ENCODE results near the gene MAJIN. TPM values are rescaled to one million over a fixed set of nuclear protein-coding genes. Genes with fewer than 3 reads are reported as not detected.

Gene MAJIN
- total and polyA plus RNA-seq, 9 of the 15 experiments (the other 6 are each of a cell fraction or from before 2014, with no cell fraction given) = 0.17 to 0.83 (median 0.24) TPM; not detected in 2

DNA sequence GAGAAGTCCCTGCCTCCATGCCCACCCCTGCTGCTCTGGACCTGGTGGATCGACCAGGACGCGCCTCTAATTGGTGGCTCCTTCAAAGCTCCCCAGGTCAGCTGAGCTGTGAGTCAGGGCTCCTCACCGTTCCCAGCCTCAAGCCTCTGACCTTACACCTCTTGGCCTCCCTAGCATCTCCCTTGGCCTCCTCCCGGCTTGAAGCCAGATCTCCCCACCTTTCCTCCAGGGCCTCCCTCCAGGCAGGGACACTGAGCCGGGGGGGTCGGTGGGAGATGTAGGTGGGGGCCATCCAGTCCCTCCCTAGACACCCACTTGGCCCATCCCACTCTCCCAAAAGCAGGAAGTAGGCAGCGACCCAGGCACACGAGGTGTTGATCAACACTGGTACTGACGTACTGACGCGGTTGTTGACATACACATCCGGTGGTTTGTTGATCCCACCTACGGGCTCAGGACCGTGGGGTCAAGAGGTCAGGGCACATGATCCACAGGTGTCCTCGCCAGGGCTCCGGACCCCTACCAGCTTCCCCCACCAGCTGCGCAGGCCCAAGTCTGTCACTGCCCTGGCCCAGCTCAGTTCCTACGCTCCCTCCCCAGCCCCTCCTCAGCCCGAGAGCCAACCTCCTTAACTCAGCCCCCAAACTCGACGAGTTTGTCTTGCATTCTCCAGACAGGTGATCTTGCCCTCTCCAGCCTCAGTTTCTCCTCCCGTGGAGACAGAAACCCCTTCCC, 55.7 kb downstream of the MAJIN start (continued):
- TF ChIP-seq, protein P1, sequence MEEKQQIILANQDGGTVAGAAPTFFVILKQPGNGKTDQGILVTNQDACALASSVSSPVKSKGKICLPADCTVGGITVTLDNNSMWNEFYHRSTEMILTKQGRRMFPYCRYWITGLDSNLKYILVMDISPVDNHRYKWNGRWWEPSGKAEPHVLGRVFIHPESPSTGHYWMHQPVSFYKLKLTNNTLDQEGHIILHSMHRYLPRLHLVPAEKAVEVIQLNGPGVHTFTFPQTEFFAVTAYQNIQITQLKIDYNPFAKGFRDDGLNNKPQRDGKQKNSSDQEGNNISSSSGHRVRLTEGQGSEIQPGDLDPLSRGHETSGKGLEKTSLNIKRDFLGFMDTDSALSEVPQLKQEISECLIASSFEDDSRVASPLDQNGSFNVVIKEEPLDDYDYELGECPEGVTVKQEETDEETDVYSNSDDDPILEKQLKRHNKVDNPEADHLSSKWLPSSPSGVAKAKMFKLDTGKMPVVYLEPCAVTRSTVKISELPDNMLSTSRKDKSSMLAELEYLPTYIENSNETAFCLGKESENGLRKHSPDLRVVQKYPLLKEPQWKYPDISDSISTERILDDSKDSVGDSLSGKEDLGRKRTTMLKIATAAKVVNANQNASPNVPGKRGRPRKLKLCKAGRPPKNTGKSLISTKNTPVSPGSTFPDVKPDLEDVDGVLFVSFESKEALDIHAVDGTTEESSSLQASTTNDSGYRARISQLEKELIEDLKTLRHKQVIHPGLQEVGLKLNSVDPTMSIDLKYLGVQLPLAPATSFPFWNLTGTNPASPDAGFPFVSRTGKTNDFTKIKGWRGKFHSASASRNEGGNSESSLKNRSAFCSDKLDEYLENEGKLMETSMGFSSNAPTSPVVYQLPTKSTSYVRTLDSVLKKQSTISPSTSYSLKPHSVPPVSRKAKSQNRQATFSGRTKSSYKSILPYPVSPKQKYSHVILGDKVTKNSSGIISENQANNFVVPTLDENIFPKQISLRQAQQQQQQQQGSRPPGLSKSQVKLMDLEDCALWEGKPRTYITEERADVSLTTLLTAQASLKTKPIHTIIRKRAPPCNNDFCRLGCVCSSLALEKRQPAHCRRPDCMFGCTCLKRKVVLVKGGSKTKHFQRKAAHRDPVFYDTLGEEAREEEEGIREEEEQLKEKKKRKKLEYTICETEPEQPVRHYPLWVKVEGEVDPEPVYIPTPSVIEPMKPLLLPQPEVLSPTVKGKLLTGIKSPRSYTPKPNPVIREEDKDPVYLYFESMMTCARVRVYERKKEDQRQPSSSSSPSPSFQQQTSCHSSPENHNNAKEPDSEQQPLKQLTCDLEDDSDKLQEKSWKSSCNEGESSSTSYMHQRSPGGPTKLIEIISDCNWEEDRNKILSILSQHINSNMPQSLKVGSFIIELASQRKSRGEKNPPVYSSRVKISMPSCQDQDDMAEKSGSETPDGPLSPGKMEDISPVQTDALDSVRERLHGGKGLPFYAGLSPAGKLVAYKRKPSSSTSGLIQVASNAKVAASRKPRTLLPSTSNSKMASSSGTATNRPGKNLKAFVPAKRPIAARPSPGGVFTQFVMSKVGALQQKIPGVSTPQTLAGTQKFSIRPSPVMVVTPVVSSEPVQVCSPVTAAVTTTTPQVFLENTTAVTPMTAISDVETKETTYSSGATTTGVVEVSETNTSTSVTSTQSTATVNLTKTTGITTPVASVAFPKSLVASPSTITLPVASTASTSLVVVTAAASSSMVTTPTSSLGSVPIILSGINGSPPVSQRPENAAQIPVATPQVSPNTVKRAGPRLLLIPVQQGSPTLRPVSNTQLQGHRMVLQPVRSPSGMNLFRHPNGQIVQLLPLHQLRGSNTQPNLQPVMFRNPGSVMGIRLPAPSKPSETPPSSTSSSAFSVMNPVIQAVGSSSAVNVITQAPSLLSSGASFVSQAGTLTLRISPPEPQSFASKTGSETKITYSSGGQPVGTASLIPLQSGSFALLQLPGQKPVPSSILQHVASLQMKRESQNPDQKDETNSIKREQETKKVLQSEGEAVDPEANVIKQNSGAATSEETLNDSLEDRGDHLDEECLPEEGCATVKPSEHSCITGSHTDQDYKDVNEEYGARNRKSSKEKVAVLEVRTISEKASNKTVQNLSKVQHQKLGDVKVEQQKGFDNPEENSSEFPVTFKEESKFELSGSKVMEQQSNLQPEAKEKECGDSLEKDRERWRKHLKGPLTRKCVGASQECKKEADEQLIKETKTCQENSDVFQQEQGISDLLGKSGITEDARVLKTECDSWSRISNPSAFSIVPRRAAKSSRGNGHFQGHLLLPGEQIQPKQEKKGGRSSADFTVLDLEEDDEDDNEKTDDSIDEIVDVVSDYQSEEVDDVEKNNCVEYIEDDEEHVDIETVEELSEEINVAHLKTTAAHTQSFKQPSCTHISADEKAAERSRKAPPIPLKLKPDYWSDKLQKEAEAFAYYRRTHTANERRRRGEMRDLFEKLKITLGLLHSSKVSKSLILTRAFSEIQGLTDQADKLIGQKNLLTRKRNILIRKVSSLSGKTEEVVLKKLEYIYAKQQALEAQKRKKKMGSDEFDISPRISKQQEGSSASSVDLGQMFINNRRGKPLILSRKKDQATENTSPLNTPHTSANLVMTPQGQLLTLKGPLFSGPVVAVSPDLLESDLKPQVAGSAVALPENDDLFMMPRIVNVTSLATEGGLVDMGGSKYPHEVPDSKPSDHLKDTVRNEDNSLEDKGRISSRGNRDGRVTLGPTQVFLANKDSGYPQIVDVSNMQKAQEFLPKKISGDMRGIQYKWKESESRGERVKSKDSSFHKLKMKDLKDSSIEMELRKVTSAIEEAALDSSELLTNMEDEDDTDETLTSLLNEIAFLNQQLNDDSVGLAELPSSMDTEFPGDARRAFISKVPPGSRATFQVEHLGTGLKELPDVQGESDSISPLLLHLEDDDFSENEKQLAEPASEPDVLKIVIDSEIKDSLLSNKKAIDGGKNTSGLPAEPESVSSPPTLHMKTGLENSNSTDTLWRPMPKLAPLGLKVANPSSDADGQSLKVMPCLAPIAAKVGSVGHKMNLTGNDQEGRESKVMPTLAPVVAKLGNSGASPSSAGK (IDR thresholded peaks at IDR 0.05) = no peak; the same call in 1 of the 2 replicates
- peak in 1 of 2 experiments; percentile 70; a peak in 2 of 4 replicates for TF ChIP-seq MAZ (CRISPR knock-in tag; conservative IDR thresholded peaks at IDR 0.05 in 1 of 2, IDR thresholded peaks at IDR 0.05 in 1 of 2)
- TF ChIP-seq ZNF282 (CRISPR knock-in tag; IDR thresholded peaks at IDR 0.05) = no peak
- TF ChIP-seq, protein P2, sequence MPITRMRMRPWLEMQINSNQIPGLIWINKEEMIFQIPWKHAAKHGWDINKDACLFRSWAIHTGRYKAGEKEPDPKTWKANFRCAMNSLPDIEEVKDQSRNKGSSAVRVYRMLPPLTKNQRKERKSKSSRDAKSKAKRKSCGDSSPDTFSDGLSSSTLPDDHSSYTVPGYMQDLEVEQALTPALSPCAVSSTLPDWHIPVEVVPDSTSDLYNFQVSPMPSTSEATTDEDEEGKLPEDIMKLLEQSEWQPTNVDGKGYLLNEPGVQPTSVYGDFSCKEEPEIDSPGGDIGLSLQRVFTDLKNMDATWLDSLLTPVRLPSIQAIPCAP (CRISPR knock-in tag; IDR thresholded peaks at IDR 0.05; ENCODE audit: borderline replicate concordance) = no peak
- peak; percentile 69 for TF ChIP-seq ZC3H4 (CRISPR knock-in tag; IDR thresholded peaks at IDR 0.05; ENCODE audit: borderline replicate concordance)
- TF ChIP-seq DMBX1 (CRISPR knock-in tag; IDR thresholded peaks at IDR 0.05; ENCODE audit: borderline replicate concordance) = no peak
- TF ChIP-seq, protein P3, sequence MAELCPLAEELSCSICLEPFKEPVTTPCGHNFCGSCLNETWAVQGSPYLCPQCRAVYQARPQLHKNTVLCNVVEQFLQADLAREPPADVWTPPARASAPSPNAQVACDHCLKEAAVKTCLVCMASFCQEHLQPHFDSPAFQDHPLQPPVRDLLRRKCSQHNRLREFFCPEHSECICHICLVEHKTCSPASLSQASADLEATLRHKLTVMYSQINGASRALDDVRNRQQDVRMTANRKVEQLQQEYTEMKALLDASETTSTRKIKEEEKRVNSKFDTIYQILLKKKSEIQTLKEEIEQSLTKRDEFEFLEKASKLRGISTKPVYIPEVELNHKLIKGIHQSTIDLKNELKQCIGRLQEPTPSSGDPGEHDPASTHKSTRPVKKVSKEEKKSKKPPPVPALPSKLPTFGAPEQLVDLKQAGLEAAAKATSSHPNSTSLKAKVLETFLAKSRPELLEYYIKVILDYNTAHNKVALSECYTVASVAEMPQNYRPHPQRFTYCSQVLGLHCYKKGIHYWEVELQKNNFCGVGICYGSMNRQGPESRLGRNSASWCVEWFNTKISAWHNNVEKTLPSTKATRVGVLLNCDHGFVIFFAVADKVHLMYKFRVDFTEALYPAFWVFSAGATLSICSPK (IDR thresholded peaks at IDR 0.05; ENCODE audit: borderline replicate concordance) = no peak
- peak; percentile 56; the same call in 1 of the 2 replicates for TF ChIP-seq L3MBTL2 (IDR thresholded peaks at IDR 0.05)
- no peak for TF ChIP-seq TCF7L2 (IDR thresholded peaks at IDR 0.05; ENCODE audit: low read depth, low read length)
- TF ChIP-seq FOXM1 (IDR thresholded peaks at IDR 0.05; ENCODE audit: low read depth) = no peak
- no peak for TF ChIP-seq FOXM1 (CRISPR knock-in tag; IDR thresholded peaks at IDR 0.05; ENCODE audit: low read depth)
- no peak for TF ChIP-seq ZNF644 (tag; IDR thresholded peaks at IDR 0.05; ENCODE audit: low read depth)

Data from K562 (cell line).